NCI-H146 treated with DMSO at 0.1 percent for 48 hours (cell line): Measurements from ENCODE around the gene FBXO10.

Source experiments
- DNase-seq: peaks from one replicate; lab custom pipeline; 2025; ENCODE audit not compliant: unreplicated experiment; lab: John Stamatoyannopoulos, UW

Gene FBXO10

DNA sequence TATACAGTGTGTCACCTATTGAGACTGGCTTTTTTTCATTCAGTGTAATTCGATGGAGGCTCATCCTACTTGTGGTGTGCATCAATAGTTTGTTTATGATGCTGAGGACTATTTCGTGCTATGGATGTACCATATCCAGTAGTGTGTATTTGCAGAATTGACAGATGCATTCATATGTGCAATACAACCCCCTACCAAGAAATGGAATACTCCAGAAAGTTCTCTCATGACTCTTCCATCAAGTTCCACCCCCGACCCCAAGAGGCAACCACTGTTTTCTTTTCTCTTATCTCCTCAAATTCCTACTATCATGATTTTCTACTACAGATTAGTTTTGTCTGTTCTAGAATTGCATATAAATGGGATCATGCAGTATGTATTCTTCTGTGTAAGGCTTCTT lies 21.9 kb downstream of the FBXO10 start:
- no peak for DNase-seq

GRCh38 chr9:37551888-37552287 lies 24.3 kb downstream of the FBXO10 start:
- DNase-seq = no peak

DNA sequence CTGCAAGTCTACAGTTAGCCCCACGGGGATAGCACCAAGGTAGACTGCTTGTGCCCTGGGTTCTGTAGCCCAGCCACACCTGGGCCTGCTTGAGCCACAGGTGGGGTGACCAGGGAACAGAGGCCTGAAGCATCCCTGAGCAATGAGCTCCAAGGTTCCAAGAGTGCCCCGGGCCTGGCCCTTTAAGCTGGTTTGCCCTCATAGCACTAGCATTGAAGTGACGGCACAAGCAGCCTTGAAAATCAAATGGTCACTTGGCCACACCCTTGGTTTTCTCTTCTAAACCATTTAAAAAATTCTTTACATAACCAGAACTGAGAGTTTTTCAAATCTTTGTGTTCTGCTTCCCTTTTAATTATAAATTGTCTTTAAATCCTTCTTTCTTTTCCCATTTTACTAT lies 24.7 kb downstream of the FBXO10 start:
- no peak for DNase-seq

DNA sequence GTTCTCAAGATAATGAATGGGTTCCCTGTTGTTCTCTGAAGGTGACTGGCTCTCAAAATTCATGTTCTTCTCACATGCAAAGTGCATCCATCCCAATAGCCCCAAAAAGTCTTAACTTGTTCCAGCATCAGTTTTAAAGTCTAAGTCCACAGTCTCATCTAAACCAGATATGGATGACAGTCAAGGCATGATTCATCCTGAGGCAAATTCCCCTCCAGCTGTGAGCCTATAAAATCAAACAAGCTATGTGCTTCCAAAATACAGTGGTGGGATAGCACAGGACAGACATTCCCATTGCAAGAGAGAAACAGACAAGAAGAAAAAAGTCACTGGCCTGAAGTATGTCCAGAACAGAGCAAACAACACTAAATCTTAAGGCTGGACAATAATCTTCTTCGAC lies 25.4 kb downstream of the FBXO10 start:
- no peak for DNase-seq

- no peak for DNase-seq
Measured at GRCh38 chr9:37549527-37549926, 26.7 kb downstream of the FBXO10 start.

GRCh38 chr9:37547328-37547878 lies 28.8 kb downstream of the FBXO10 start:
- no peak for DNase-seq

GRCh38 chr9:37543468-37543867 lies 32.7 kb downstream of the FBXO10 start:
- DNase-seq = no peak

GRCh38 chr9:37542895-37543294 lies 33.3 kb downstream of the FBXO10 start:
- DNase-seq = no peak

- no peak for DNase-seq
Measured at GRCh38 chr9:37542488-37542887, 33.7 kb downstream of the FBXO10 start.

- DNase-seq = no peak
Measured at GRCh38 chr9:37541465-37541864, 34.7 kb downstream of the FBXO10 start.

DNA sequence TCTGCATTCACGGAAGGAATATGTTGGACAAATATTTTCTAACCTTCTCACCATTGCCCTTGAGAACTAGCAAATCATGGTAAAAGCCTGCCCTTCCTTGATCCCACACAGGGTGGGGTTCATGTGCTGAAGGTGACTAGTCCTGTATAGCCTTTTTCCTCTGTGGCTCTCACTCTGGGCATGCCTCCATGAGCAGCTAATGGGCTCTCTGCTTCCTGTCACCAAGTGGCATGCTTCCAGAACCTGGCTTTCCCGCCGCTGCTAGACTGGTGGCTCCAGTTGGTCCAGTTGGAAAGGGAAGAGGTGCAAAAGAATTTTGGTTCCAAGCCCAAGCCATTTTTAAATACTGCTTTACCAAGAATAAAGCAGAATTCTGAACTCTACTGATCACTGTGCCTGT lies 35.5 kb downstream of the FBXO10 start:
- DNase-seq = no peak

DNA sequence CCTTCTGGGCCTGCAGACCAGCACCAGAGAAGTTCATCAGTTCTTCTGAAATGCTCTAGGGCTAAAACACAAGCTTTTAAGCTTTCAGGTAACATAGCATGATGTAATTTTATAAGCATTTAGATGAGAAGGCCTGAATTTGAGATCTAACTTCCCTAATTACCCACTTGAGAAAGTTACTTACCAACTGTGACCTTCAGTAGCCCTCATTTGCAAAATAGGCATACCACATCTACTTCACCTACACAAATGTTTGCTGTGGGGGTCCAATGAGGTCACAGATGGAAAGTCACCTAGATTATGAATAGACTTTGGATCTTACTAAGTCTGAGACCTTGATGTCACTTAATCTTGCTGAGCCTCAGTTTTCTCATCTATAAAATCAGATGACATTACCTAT lies 36.5 kb downstream of the FBXO10 start:
- no peak for DNase-seq

DNA sequence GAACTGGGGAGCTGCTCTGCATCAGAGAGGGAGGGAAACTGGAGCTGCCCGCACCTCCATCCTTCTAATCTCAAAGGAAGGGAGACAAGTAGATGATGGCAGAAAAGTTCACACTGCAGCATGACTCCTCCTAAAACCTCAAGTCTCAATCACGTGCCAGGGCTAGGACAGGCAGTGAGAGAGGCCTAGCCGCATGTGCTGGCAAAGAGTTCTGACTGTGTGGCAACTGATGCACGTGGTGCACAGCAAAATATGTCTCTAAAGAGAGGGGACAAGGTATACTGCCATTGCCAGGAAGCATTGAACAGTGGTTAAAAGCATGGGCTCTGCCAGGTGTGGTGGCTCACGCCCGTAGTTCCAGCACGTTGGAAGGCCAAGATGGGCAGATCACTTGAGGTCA lies 38.1 kb downstream of the FBXO10 start:
- DNase-seq = no peak

GRCh38 chr9:37534901-37535300 lies 41.3 kb downstream of the FBXO10 start:
- no peak for DNase-seq

GRCh38 chr9:37534412-37534811 lies 41.8 kb downstream of the FBXO10 start:
- DNase-seq = no peak

DNA sequence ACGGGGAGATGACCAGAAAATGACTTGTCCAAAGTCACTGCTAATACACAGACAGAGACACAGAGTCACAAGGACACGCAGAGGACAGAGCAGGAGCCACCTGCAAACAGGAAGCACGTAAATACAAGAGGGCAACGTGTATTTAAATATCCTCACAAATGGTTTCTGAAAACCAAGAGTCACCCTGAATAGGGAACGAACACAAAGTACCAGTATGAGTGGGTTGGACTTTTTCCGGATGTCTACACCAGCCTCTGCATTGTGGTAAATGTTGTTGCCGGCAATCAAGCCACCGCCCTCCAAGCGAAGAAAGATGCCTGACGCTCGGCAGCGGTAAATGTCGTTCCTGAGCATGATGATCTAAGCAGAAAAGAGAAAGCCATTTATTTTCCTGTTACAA lies 44.5 kb downstream of the FBXO10 start:
- DNase-seq = no peak

GRCh38 chr9:37528652-37529471 lies 47.3 kb downstream of the FBXO10 start:
- peak; percentile 19 for DNase-seq

DNA sequence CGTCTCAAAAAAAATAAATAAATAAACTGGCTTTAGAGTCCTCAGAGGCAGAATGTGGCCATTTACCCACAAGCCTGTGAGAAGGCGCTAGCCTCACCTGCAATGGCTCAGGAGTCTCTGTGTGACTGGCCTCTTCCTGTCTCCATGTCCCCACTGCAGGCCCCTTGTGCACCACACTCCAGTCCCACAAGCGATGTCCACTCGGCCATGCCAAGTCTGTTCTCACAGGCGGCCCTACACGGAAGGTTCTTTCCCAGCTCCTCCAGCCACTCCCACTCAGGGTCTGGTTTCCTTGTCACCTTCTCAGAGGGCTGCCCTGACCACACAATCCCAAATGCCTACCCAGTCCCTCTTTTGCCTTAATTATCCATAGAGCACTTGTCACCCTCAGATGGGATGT lies 52.3 kb downstream of the FBXO10 start:
- no peak for DNase-seq

DNA sequence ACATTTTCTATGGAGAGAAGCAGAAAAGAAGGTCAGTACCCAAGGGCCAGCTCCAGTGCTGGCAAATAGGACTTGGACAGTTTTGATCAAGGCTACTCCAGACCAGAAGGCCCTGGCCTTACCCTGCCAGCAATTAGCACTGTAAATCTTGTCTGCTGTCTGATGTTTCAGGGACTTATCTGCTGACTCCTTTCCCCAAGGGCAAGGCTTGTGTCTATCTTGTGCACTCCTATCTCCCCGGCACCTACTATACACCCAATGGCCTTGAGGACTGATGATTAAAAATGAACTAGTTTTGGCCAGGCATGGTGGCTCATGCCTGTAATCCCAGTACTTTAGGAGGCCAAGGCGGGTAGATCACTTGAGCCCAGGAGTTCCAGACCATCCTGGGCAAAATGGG lies 53.2 kb downstream of the FBXO10 start:
- no peak for DNase-seq

DNA sequence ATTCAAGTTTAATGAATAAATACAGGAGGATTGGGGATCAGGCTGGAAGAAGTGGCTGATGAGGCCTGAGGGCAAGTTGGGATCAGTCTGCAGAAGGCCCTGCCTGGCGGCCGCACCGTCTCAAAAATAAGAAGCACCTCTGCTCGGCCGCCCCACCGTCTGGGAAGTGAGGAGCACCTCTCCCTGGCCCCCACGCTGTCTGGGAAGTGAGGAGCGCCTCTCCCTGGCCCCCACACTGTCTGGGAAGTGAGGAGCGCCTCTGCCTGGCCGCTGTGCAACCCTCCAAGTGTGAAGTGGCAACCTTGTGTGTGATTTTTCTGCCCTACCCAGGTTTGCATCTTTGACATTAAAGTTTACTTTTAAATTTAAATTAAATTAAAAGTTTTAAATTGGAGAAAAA lies 55.1 kb downstream of the FBXO10 start:
- no peak for DNase-seq

GRCh38 chr9:37520641-37521040 lies 55.5 kb downstream of the FBXO10 start:
- no peak for DNase-seq

GRCh38 chr9:37517923-37518322 lies 58.3 kb downstream of the FBXO10 start:
- no peak for DNase-seq
